Measurements from ENCODE around the gene IL17REL.

IL17REL gene

GRCh38 chr22:50022171-50022819 is 9.7 kb upstream of the IL17REL start:
- no peak for DNase-seq (ENCODE audit: low read depth, low spot score)

DNA sequence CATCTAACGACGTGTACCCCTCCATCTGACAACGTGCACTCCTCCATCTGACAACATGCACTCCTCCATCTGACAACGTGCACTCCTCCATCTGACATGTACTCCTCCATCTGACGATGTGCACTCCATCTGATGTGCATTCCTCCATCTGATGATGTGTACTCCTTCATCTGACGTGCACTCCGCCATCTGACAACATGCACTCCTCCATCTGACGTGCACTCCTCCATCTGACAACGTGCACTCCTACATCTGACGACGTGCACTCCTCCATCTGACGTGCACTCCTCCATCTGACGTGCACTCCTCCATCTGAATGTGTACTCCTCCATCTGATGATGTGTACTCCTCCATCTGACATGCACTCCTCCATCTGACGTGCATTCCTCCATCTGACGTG is 8.0 kb upstream of the IL17REL start:
- DNase-seq (ENCODE audit: low read depth, low spot score) = no peak

- no peak for DNase-seq (ENCODE audit: low read depth, low spot score)
Observed at GRCh38 chr22:50019316-50019715, 6.8 kb upstream of the IL17REL start.

DNA sequence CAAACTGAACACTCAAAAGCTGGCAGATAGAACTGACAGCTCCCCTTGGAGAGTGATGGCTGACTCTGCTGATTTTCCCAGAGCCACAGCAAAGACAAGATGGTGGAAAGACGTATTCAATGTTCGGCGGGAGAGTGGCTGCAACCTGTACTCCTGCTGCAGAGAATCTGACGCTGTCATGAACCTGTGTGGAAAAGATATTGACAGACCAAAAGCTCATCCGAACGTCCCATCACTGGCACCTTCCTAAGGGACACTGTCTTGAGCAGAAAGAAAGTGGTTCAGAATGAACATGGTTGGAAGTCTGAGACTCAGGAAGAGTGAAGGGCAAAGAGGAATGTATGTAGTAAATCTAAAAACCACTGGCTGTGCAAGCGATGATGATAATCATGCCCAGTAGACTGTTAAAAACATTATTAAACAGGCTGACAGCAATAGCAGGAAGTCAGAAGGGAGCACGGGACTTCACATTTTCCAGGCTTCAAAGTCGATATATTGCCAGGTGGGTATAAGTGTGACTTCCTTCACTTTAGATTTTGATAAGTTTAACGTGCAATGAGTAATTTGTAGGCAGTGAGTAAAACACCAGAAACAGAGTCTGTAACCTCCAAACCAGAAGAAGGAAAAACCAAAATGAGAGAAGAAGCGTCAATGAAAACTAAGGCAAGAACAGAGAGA is 6.2 kb upstream of the IL17REL start:
- no peak for DNase-seq (ENCODE audit: low read depth, low spot score)

DNA sequence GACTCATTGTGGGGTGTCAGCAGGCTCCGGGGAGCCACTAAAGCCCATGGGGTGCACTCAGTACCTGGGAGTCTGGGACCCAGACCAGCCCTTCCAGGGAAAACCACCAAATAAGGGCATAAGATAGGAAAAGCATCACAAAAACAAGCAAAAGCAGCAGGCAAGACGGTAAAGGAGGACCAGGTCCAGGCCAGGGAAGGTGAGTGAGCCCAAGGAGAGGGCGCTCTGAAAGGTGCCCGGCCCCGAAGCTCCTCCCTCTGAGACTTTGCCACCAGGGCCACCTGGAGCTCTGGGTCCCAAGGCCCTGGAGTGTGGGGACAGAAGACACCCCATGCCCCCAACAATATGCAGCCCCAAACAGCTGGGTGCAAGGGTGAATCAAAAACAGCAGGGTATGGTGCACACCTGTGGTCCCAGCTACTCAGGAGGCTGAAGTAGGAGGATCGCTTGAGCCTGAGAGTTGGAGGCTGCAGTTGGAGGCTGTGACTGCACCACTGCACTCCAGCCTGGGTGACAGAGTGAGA is 5.2 kb upstream of the IL17REL start:
- no peak for DNase-seq (ENCODE audit: low read depth, low spot score)

DNA sequence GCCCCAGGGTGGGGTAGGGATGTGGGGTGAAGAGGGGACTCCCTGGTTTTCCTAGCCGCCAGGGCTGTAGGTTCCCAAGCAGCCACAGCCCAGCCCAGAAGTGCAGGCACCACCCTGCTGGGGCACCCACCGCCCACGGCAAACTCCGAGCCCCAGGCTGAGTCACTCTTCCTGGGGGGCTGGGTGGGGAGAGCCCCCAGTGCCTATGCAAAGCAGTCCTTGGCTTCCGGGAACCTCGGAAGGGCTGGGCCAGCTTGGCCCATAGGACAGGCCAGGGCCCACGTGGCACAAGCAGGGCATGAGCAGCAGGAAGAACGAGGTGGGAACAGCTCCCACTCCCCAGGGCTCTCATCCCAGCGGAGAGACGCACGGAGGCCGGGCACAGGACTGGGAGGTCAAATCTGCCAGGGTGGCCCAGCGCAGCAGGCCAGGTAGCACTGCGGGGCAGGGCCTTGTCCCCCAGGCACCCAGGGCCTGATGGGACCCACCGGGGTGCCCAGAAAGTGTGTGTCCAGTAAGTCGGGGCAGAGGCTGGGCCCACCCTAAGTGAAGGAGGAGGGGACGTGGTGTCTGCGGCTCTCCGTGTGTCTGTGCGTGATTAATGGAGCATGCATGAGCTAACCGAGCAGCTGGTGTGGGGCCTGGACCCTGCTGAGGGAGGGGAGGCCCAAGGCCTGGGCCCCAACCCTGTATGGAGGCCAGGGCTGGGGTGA is 4.6 kb upstream of the IL17REL start:
- DNase-seq (ENCODE audit: low read depth, low spot score) = no peak

DNA sequence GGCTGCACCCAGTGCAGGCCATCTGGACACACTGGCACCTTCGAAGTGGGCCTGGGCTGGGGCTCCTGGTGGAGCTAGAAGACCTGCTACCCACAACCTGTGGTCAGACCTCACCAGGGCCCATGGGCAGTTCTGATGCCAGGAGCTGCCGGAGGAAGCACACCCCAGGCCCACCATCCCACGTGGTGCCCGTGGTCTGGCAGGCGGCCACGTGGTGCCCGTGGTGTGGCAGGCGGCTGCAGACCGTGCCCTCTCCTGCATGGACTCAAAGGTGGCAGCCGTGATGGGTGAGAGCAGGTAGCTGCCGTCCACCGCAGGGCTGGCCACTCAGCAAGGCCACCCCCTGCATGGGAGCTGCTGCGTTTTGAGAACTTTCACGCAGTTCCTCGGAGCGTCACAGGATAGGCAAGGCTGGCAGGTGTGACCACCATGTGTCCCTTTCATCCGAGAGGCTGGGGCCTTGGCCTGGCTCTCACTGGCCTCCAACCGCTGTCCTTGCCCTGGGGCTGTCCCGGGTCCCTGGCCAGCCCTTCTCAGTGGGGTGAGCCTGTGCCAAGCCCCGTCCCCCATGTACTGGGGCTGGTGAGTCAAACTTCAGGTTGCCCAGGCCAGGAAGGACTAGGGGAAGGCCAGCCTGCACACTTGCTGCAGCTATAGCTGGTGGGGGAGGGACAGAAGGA is 3.9 kb upstream of the IL17REL start:
- no peak for DNase-seq (ENCODE audit: low read depth, low spot score)

GRCh38 chr22:50015451-50016307 is 3.1 kb upstream of the IL17REL start:
- DNase-seq (ENCODE audit: low read depth, low spot score) = no peak

- DNase-seq (ENCODE audit: low read depth, low spot score) = no peak
Observed at GRCh38 chr22:50014655-50015401, 2.3 kb upstream of the IL17REL start.

GRCh38 chr22:50014053-50014501 is 1.5 kb upstream of the IL17REL start:
- DNase-seq (ENCODE audit: low read depth, low spot score) = no peak

GRCh38 chr22:50011447-50012210 is 936 bp downstream of the IL17REL start:
- DNase-seq (ENCODE audit: low read depth, low spot score) = no peak

- DNase-seq (ENCODE audit: low read depth, low spot score) = no peak
Observed at GRCh38 chr22:50010676-50011446, 1.7 kb downstream of the IL17REL start.

DNA sequence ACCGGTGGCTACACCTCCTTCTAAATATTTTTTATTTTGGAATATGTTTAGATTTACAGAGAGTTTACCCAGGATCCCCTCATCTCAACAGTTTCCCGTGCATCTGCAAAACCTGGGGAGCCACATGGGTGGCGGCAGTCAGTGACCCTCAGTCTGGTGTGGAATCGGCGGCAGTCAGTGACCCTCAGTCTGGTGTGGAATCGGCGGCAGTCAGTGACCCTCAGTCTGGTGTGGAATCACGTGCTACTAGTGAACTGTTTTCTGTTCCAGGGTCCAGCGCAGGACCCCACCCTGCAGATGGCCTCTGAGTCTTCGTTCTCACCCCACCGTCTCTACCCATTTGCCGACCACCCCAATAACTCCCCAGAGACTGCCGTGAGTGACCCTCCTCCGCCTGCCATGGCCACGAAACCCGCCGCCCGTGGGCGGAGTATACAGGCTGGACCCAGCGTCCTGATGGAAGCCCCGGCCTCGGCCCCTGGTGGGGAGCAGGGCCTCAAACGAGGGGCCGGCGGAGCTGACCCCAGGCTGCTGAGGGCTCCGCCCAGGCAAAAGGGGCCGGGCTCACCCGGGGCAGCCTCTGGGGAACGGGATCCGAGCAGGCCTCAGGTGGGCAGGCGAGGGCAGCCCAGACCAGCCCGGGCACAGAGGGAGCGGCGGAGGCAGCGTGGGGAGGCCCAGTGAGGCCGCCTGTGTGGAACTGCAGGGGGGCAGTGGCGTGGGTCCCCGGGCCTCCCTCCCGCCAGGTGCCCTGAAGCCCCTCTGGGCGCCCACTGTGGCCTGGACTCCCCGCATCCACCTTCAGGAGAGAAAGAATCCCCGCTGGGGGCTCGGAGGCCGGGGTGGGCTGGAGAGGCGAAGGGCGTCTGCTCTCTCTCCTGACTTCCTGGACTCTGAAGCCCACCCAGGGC is 2.5 kb downstream of the IL17REL start:
- no peak for DNase-seq (ENCODE audit: low read depth, low spot score)

DNA sequence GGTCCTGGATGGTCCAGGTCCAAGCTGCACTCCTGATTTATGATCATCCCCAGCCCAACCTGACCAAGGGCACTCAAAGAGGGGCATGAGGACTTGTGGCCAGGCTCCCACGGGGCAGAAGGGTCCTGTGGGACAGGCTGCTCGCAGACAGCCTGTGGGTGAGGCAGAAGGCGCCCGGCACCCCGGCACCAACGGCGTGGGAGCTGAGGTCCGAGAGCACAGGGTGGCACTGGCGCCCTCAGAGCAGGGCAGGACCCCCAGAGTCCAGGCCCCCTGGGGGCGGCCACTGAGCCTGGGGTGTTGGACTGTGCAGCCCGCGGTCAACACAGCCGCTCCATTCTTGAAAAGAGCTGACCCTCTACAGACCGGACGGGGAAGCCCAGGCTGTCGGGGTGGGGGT is 3.3 kb downstream of the IL17REL start:
- DNase-seq (ENCODE audit: low read depth, low spot score) = no peak

DNA sequence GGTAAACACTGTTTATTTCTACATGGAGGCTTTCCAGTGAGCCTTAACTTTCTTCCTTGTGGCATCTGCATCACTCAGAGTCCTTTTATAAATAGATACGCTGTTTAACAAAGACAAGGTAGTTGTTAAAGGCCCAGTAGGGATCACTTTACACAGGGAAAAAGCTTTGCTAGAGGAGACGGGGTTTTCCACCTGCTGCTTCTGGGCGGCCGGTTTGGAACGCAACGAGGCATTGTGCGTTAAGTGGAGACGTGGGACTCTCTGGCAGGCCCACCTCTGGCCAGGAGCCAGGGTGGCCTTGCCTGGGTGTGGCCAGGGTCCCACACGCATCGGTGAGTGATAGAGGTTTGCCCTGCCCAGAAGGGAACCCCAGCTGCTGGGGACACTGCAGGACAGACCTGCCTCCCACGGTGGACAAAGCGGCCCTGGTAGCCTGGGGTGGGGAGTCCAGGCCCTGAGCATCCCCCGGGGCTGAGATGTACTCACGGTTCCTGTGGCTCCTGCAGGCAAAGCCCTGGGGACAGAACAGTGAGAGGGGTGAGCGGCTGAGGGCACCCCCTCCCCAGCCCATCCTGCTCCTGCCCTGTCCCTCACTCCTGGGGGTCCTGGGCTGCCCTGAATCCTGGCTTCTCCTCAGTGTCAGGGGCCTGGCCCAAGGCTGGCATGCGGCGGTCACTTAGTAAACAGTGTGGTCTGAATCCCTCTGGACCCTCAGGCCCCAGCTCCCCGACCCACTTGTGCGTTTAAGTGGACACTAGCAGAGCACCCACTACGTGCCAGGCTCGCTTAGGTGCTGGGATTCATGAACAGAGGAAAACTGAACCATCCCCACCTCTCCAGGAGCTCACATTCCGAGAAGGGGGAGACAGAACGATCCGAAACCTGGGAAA is 4.2 kb downstream of the IL17REL start:
- no peak for DNase-seq (ENCODE audit: low read depth, low spot score)

DNA sequence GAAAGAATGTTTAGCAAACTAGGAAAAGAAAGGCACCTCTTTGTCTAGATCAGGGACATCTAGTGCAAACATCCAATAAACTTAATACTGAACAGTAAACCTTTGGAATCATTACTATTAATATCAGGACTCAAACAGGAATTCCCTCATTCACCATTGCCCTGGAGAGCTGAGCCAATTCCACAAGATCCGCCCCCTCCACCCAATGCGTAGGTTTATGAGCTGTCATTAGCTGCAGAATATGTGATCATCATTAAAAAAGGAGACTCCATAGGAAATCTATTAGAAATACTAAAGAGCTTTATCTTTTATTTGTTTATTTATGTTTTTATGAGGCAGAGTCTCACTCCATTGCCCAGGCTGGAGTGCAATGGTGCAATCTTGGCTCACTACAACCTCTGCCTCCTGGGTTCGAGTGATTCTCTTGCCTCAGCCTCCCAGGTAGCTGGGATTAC is 5.5 kb downstream of the IL17REL start:
- no peak for DNase-seq (ENCODE audit: low read depth, low spot score)

DNA sequence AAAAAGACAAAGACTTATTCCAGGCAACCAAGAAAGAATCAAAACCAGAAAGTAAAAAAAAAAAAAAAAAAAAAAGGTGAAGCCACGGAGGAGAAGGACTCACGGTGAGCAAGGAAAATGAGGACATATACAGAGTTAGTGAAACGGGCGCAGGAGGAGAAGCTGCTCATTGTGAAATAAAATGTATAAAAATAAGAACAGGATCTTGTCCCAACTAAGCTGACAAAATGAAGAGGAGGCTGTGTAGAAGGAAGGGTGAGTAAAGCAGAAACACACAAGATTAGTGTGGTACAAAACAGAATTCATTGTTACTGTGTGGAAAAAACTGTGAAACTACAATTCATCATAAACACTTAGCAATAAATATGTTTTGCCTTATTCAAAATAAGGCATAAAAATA is 7.6 kb downstream of the IL17REL start:
- DNase-seq (ENCODE audit: low read depth, low spot score) = no peak
